Neural progenitor cell (in vitro differentiated cells): ENCODE results near the gene AOX1.

Experiments
- EZH2phosphoT487 ChIP-seq: fragments of 200-600 bp; sonication (generic); IDR thresholded peaks from 2 replicates; pipeline ENCODE4 v1.6.1; 2017; ENCODE audit warnings: antibody characterized with exemption
- TF ChIP-seq, protein P1 (sequence below): fragments of 200-600 bp; sonication (generic); IDR thresholded peaks from 2 replicates; pipeline ENCODE4 v1.5.1; 2017; ENCODE audit warnings: antibody characterized with exemption, mild to moderate bottlenecking

DNA sequence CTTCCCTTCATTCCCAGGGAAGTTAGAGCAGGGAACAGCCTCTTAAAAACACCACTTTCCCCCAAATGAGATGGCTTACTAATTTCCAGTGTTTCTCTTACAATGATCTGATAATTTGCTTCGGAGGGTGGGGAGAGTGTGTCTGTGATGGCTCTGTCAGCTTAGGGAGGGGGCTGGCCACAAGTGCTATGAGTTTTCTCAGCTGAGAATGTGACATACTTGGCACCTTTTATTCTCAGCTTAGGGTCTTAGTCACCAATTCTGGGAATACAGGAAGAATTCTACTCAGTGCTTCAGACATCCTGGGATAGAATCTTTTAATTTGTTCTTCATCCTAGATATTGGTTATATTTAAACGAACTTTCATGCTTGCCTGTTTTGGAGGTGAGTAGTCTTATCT lies 64.4 kb downstream of the AOX1 start:
- TF ChIP-seq EZH2phosphoT487 = no peak
- TF ChIP-seq, protein P1, sequence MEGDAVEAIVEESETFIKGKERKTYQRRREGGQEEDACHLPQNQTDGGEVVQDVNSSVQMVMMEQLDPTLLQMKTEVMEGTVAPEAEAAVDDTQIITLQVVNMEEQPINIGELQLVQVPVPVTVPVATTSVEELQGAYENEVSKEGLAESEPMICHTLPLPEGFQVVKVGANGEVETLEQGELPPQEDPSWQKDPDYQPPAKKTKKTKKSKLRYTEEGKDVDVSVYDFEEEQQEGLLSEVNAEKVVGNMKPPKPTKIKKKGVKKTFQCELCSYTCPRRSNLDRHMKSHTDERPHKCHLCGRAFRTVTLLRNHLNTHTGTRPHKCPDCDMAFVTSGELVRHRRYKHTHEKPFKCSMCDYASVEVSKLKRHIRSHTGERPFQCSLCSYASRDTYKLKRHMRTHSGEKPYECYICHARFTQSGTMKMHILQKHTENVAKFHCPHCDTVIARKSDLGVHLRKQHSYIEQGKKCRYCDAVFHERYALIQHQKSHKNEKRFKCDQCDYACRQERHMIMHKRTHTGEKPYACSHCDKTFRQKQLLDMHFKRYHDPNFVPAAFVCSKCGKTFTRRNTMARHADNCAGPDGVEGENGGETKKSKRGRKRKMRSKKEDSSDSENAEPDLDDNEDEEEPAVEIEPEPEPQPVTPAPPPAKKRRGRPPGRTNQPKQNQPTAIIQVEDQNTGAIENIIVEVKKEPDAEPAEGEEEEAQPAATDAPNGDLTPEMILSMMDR = no peak
